Spleen (tissue), 7 donors: ENCODE measurements around the gene TGFB1I1.

ENCODE experiments used
- POLR2A ChIP-seq, 3 donors: fragments of 450-650 bp; IDR thresholded peaks; one replicate each; pipeline ENCODE4 v1.5.1; 2017; ENCODE audit warnings: antibody characterized with exemption in 3 of 3, mild to moderate bottlenecking in 1 of 3
- TF ChIP-seq, protein P1 (sequence below), 11 experiments: fragments of 200-600 bp in 7 of 11; fragments of 450-650 bp in 4 of 11; sonication (generic) in 4 of 11; IDR thresholded peaks in 8 of 11; conservative IDR thresholded peaks in 3 of 11; 1 replicate in 7 of 11; 2 replicates in 4 of 11; pipeline versions ENCODE4 v1.4.0 to v1.8.0; 2016 to 2021; ENCODE audit warnings: antibody characterized with exemption in 11 of 11, inconsistent platforms in 4 of 11, mild to moderate bottlenecking in 1 of 11
- donor health status: DM: no; HTN: no; CAD: no; lungs with moderate emphysema.
- donor health status: DM: no; HTN: no; CAD: no.
- donor health status: DM: no; HTN: no; CAD: no.

GRCh38 chr16:31430380-31431052, 41.4 kb upstream of the TGFB1I1 start:
- TF ChIP-seq, protein P1, sequence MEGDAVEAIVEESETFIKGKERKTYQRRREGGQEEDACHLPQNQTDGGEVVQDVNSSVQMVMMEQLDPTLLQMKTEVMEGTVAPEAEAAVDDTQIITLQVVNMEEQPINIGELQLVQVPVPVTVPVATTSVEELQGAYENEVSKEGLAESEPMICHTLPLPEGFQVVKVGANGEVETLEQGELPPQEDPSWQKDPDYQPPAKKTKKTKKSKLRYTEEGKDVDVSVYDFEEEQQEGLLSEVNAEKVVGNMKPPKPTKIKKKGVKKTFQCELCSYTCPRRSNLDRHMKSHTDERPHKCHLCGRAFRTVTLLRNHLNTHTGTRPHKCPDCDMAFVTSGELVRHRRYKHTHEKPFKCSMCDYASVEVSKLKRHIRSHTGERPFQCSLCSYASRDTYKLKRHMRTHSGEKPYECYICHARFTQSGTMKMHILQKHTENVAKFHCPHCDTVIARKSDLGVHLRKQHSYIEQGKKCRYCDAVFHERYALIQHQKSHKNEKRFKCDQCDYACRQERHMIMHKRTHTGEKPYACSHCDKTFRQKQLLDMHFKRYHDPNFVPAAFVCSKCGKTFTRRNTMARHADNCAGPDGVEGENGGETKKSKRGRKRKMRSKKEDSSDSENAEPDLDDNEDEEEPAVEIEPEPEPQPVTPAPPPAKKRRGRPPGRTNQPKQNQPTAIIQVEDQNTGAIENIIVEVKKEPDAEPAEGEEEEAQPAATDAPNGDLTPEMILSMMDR (IDR thresholded peaks at IDR 0.05 in 8 of 11, conservative IDR thresholded peaks at IDR 0.05 in 3 of 11), result no peak
- no peak for TF ChIP-seq POLR2A (IDR thresholded peaks at IDR 0.05)
